Endothelial cell of umbilical vein (primary cell): ENCODE data around the gene AGBL4. TPM values are rescaled to one million over a fixed set of nuclear protein-coding genes. Genes with fewer than 3 reads are reported as not detected.

Experiments
- BruUV-seq: library from RNA; stranded (reverse); fragments of 400-500 nt; replicated peaks from 2 replicates; lab custom pipeline; 2021; lab: Mats Ljungman, UMichigan
- CTCF ChIA-PET: fragments of 300-600, 350-600 bp; sonication (Branson Sonifier 250); formaldehyde crosslinking; loops from one replicate; lab custom pipeline; 2021; ENCODE audit warnings: antibody characterized with exemption, inconsistent platforms; lab: Charles Lee
- POLR2A ChIA-PET: fragments of 300-600, 350-600 bp; sonication (Branson Sonifier 250); formaldehyde crosslinking; loops from one replicate; lab custom pipeline; 2021; ENCODE audit warnings: antibody characterized with exemption, inconsistent platforms; lab: Charles Lee
- DNase-seq: peaks from one replicate; pipeline ENCODE4 v3.0.0-alpha.2; 2011; ENCODE audit warnings: low read depth, low spot score
- FAIRE-seq: peaks from 2 replicates; lab custom pipeline; 2011; peaks lifted over from hg19 to GRCh38; lab: Jason Lieb, UNC
- H2AFZ ChIP-seq: 2 replicates; pipeline ENCODE4 v1.6.0; 2012; ENCODE audit warnings: low read depth, low read length, control low read depth, inconsistent platforms
- H3K27ac ChIP-seq: 2 replicates; pipeline ENCODE4 v1.5.1; 2011; ENCODE audit warnings: low read depth, mild to moderate bottlenecking, control low read depth, low read length, moderate library complexity; ENCODE audit not compliant: insufficient read depth
- H3K27me3 ChIP-seq, 2 experiments: 2 replicates each; pipeline versions ENCODE4 v1.6.0 to v1.6.1; 2011; ENCODE audit warnings: low read length in 2 of 2, mixed read lengths in 1 of 2; ENCODE audit not compliant: control insufficient read depth in 2 of 2, insufficient read depth in 2 of 2
- H3K36me3 ChIP-seq, 2 experiments: 2 replicates in 1 of 2; 3 replicates in 1 of 2; pipeline ENCODE4 v1.5.1; 2011; ENCODE audit warnings: low read length in 2 of 2, mild to moderate bottlenecking in 1 of 2, moderate library complexity in 1 of 2; ENCODE audit not compliant: control insufficient read depth in 2 of 2, insufficient read depth in 2 of 2; ENCODE audit errors: extremely low read depth in 1 of 2
- H3K4me1 ChIP-seq: 3 replicates; pipeline ENCODE4 v1.5.1; 2011; ENCODE audit warnings: mild to moderate bottlenecking, low read length; ENCODE audit not compliant: control insufficient read depth, insufficient read depth; ENCODE audit errors: extremely low read depth
- H3K4me2 ChIP-seq: 2 replicates; pipeline ENCODE4 v1.6.1; 2011; ENCODE audit warnings: low read length, control low read depth, mixed read lengths; ENCODE audit not compliant: insufficient read depth
- H3K4me3 ChIP-seq, 3 experiments: fragments of 200-600 bp in 1 of 3; sonication (generic), shearing (Covaris generic) in 1 of 3; replicated peaks in 1 of 3; 2 replicates each; pipeline ENCODE4 v1.5.1; 2011 to 2016; ENCODE audit warnings: control low read depth in 3 of 3, low read length in 3 of 3, mild to moderate bottlenecking in 2 of 3, inconsistent platforms in 1 of 3, low read depth in 1 of 3, moderate library complexity in 1 of 3; ENCODE audit not compliant: insufficient read depth in 1 of 3
- H3K79me2 ChIP-seq: 2 replicates; pipeline ENCODE4 v1.6.0; 2012; ENCODE audit warnings: low read length, inconsistent platforms; ENCODE audit not compliant: control insufficient read depth, insufficient read depth
- H3K9ac ChIP-seq: replicated peaks from 2 replicates; pipeline ENCODE3; 2011; ENCODE audit warnings: low read length, control low read depth; ENCODE audit not compliant: insufficient read depth; ENCODE audit errors: extremely low read depth
- H3K9me1 ChIP-seq: replicated peaks from 3 replicates; pipeline ENCODE4 v1.6.0; 2011; ENCODE audit warnings: mild to moderate bottlenecking, low read length; ENCODE audit not compliant: control insufficient read depth, insufficient read depth; ENCODE audit errors: extremely low read depth
- H3K9me3 ChIP-seq: replicated peaks from 2 replicates; pipeline ENCODE4 v1.5.1; 2012; ENCODE audit warnings: low read length, inconsistent platforms; ENCODE audit not compliant: control insufficient read depth, insufficient read depth
- H4K20me1 ChIP-seq: replicated peaks from 2 replicates; pipeline ENCODE3; 2011; ENCODE audit warnings: mild to moderate bottlenecking, low read length; ENCODE audit not compliant: control insufficient read depth, insufficient read depth; ENCODE audit errors: extremely low read depth
- EZH2 ChIP-seq: IDR thresholded peaks from 2 replicates; pipeline ENCODE4 v1.6.1; 2012; ENCODE audit warnings: borderline replicate concordance, low read depth, mild to moderate bottlenecking, moderate library complexity, low read length, inconsistent platforms; ENCODE audit not compliant: severe bottlenecking
- FOS ChIP-seq: IDR thresholded peaks from 2 replicates; pipeline ENCODE4 v1.6.1; 2011; ENCODE audit warnings: mild to moderate bottlenecking, low read length, moderate library complexity, borderline replicate concordance; ENCODE audit not compliant: insufficient read depth
- GATA2 ChIP-seq: IDR thresholded peaks from 2 replicates; pipeline ENCODE4 v1.7.0; 2011; ENCODE audit warnings: low read depth, mild to moderate bottlenecking, moderate library complexity, mixed read lengths, low read length; ENCODE audit not compliant: insufficient read length, insufficient read depth
- JUN ChIP-seq: IDR thresholded peaks from 2 replicates; pipeline ENCODE4 v1.6.1; 2011; ENCODE audit warnings: borderline replicate concordance, low read depth; ENCODE audit not compliant: insufficient read length, insufficient read depth
- MYC ChIP-seq: IDR thresholded peaks from one replicate; pipeline ENCODE4 v1.6.1; 2011; ENCODE audit warnings: mild to moderate bottlenecking, low read depth, low read length
- POLR2A ChIP-seq: IDR thresholded peaks from 2 replicates; pipeline ENCODE4 v1.6.1; 2012; ENCODE audit warnings: low read depth, mild to moderate bottlenecking, control low read depth, low read length
- POLR2AphosphoS5 ChIP-seq: IDR thresholded peaks from 2 replicates; pipeline ENCODE4 v1.6.1; 2012; ENCODE audit warnings: low read depth, mild to moderate bottlenecking, control low read depth, low read length, moderate library complexity; ENCODE audit not compliant: insufficient read depth
- dilution Hi-C: fragments of 300-500 bp; cut with MboI; formaldehyde crosslinking; loops from one replicate; pipeline ENCODE4 v1.15.0; 2019; ENCODE audit warnings: low sequenced_read_pairs; ENCODE audit not compliant: extremely low pct_ligation_motif_present
- intact Hi-C: fragments of 100-400 bp; cut with micrococcal nuclease; formaldehyde crosslinking; loops from one replicate; pipeline ENCODE4 v1.10.0; 2022
- polyA plus RNA-seq, 4 experiments: library from polyadenylated mRNA; depleted of rRNA in 3 of 4; stranded (reverse) in 3 of 4; unstranded in 1 of 4; fragments of >200 nt; gene quantifications; 2 replicates each; pipeline versions ENCODE4 v1.2.1 to v1.2.3, GENCODE V29; 2011 to 2012; ENCODE audit warnings: missing spikeins in 1 of 4
- total RNA-seq: library from RNA; stranded (reverse); gene quantifications from 2 replicates; pipeline ENCODE4 v1.2.3, GENCODE V29; 2021
- TF ChIP-seq, protein P1 (sequence below), 2 donors: IDR thresholded peaks; 1 replicate in 1 of 2; 2 replicates in 1 of 2; pipeline ENCODE4 v1.5.1; 2011; ENCODE audit warnings: low read length in 2 of 2, mild to moderate bottlenecking in 2 of 2, moderate library complexity in 2 of 2, control low read depth in 1 of 2, inconsistent platforms in 1 of 2, low read depth in 1 of 2; ENCODE audit not compliant: insufficient read depth in 1 of 2; ENCODE audit errors: extremely low read depth in 1 of 2
- TF ChIP-seq, protein P2 (sequence below): IDR thresholded peaks from 2 replicates; pipeline ENCODE4 v1.6.1; 2011; ENCODE audit not compliant: insufficient read depth, insufficient read length

The AGBL4 gene
- total and polyA plus RNA-seq, 2 donors (not counting 3 experiments of a cell fraction or from before 2014, with no cell fraction given), result not detected

DNA sequence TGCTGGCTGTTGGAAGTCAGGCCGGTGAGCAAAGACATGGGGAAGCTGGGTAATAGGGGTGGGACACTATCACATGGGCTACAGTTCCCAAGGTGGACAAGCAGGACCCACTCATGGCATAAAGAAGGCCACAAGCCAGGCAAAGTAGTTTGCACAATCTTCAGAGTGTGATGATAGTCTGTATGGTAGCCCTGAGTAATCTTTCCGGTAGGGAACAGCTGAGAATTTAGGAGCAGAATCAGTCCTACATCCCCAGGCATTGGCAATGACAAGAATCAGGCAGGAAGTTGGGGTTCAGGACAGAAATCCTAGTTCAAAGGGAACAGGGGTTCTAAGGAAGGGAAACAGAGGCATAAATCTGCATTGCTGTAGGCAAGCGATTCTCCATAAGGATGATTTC, 1527.8 kb downstream of the AGBL4 start:
- Histone ChIP-seq H3K4me1 (peaks cover 7% of the 10 kb centered on the region), H4K20me1 (no peaks in the 10 kb centered on the region), H3K79me2 (no peaks in the 10 kb centered on the region), H3K9ac (no peak overlapping the region), H3K36me3 (no peaks in the 10 kb centered on the region), H2AFZ (no peak overlapping the region), H3K27me3 (no peaks in the 10 kb centered on the region), H3K4me3 (no peak overlapping the region), H3K9me1 (no peaks in the 10 kb centered on the region), H3K9me3 (no peaks in the 10 kb centered on the region), H3K4me2 (no peak overlapping the region), H3K27ac (no peak overlapping the region)
- no TSS peak for BruUV-seq
- dilution Hi-C loops (no loop called here), intact Hi-C loops (loop anchor here (5.0 kb wide), 1 partner anchor 269 kb away; no protein-coding TSS in a partner anchor)
- no peak for DNase-seq
- no peak for FAIRE-seq
- POLR2A ChIA-PET, result no interaction called here
- TF ChIP-seq EZH2, result no peak
- no peak for TF ChIP-seq FOS
- no peak for TF ChIP-seq POLR2AphosphoS5
- TF ChIP-seq POLR2A, result no peak
- TF ChIP-seq MYC, result no peak
- no peak for TF ChIP-seq GATA2
- TF ChIP-seq, protein P1, sequence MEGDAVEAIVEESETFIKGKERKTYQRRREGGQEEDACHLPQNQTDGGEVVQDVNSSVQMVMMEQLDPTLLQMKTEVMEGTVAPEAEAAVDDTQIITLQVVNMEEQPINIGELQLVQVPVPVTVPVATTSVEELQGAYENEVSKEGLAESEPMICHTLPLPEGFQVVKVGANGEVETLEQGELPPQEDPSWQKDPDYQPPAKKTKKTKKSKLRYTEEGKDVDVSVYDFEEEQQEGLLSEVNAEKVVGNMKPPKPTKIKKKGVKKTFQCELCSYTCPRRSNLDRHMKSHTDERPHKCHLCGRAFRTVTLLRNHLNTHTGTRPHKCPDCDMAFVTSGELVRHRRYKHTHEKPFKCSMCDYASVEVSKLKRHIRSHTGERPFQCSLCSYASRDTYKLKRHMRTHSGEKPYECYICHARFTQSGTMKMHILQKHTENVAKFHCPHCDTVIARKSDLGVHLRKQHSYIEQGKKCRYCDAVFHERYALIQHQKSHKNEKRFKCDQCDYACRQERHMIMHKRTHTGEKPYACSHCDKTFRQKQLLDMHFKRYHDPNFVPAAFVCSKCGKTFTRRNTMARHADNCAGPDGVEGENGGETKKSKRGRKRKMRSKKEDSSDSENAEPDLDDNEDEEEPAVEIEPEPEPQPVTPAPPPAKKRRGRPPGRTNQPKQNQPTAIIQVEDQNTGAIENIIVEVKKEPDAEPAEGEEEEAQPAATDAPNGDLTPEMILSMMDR (IDR thresholded peaks at IDR 0.05; ENCODE audit: extremely low read depth in 1 of 2, insufficient read depth in 1 of 2, low read depth in 1 of 2, low read length in 2 of 2), result no peak
- no peak for TF ChIP-seq JUN
- TF ChIP-seq, protein P2, sequence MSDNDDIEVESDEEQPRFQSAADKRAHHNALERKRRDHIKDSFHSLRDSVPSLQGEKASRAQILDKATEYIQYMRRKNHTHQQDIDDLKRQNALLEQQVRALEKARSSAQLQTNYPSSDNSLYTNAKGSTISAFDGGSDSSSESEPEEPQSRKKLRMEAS, result no peak
- CTCF ChIA-PET, result interaction anchor here (1.1 kb wide), 1 partner anchor 26 kb away, joined by 3 read pairs; no protein-coding TSS in a partner anchor
